ENCODE measurements around the gene TMEM131. TPM values are rescaled to one million over a fixed set of nuclear protein-coding genes. Genes with fewer than 3 reads are reported as not detected.

TMEM131 gene
- total RNA-seq, 3 donors from 2014 or later: 58.3 to 110 (median 67.7) TPM

DNA sequence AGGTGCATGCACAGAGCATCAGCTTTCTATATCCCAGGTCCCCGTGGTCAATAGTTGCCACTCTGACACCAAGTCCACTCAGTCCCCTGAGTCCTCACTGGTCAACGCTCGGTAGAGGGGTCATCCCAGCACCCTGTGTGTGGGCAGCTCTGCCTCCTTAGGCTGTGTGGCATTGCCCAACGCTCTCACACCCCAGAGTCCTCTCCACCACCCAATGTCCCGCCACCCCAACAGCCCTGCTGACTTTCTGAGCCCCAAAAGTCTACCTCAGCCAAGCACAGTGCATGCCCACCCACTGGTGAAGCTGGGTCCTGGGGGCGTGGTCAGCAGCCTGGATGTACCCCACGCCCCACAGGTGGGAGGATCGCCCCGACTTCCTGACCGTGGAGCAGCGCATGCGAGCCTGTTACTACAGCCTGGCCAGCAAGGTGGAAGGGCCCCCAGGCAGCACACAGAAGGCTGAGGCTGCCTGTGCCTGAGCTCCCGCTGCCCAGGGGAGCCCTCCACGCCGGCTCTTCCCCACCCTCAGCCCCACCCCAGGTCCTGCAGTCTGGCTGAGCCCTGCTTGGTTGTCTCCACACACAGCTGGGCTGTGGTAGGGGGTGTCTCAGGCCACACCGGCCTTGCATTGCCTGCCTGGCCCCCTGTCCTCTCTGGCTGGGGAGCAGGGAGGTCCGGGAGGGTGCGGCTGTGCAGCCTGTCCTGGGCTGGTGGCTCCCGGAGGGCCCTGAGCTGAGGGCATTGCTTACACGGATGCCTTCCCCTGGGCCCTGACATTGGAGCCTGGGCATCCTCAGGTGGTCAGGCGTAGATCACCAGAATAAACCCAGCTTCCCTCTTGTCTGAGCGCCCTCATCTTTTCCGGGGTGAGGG, 256.5 kb downstream of the TMEM131 start:
- DNase-seq (no peak), ATAC-seq (no peak)
- intact Hi-C loops (cut with DNase I, micrococcal nuclease): no loop called here
- Histone ChIP-seq H3K4me3 (no peak overlapping the region), H3K36me3 (ENCODE audit: low read depth) (no peaks in the 10 kb centered on the region), H3K4me1 (ENCODE audit: low read depth) (no peaks in the 10 kb centered on the region), H3K9me3 (no peaks in the 10 kb centered on the region)
- TF ChIP-seq, protein P1, sequence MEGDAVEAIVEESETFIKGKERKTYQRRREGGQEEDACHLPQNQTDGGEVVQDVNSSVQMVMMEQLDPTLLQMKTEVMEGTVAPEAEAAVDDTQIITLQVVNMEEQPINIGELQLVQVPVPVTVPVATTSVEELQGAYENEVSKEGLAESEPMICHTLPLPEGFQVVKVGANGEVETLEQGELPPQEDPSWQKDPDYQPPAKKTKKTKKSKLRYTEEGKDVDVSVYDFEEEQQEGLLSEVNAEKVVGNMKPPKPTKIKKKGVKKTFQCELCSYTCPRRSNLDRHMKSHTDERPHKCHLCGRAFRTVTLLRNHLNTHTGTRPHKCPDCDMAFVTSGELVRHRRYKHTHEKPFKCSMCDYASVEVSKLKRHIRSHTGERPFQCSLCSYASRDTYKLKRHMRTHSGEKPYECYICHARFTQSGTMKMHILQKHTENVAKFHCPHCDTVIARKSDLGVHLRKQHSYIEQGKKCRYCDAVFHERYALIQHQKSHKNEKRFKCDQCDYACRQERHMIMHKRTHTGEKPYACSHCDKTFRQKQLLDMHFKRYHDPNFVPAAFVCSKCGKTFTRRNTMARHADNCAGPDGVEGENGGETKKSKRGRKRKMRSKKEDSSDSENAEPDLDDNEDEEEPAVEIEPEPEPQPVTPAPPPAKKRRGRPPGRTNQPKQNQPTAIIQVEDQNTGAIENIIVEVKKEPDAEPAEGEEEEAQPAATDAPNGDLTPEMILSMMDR (IDR thresholded peaks at IDR 0.05): no peak

DNA sequence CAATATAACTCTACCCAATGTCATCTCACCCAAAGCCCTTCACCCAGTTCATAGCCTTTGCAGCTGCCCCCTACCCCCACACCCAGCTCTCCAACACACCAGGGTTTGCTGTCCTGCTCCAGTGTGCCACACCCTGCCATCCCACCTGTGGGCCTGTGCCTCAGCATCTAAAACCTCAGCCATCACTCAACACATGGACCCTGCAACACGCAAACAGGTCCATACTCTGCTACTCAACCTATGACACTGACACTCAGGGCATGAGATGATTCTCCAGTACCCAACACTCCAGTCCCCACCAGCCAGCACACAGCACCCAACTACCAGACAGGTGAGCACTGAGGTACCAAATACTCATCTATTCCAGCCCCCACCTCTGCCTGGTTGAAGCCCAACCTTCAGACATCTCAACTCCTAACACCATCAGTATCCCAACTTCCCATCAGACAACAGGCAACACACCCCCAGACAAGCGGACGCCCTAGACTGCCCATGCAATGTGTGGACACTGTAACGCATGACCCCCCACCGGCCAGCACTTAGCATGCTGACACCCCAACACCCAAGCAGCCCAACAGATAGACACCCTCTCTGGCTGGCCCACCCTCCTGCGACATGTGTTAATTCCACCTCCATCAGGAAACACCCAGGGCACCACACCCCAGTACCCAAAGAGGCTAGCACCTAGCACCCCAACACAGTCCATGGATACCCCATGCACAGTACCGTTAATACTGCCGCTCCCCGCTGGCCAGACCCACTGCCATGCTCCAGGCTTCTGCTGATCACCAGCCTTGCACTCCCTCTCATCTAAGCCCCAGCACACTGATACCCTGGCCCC, 257.3 kb downstream of the TMEM131 start:
- Histone ChIP-seq H3K4me3 (no peak overlapping the region), H3K36me3 (ENCODE audit: low read depth) (no peaks in the 10 kb centered on the region), H3K4me1 (ENCODE audit: low read depth) (no peaks in the 10 kb centered on the region), H3K9me3 (no peaks in the 10 kb centered on the region)
- intact Hi-C loops (cut with DNase I, micrococcal nuclease): no loop called here
- TF ChIP-seq, protein P1 (IDR thresholded peaks at IDR 0.05): no peak
- ATAC-seq (no peak), DNase-seq (no peak)

DNA sequence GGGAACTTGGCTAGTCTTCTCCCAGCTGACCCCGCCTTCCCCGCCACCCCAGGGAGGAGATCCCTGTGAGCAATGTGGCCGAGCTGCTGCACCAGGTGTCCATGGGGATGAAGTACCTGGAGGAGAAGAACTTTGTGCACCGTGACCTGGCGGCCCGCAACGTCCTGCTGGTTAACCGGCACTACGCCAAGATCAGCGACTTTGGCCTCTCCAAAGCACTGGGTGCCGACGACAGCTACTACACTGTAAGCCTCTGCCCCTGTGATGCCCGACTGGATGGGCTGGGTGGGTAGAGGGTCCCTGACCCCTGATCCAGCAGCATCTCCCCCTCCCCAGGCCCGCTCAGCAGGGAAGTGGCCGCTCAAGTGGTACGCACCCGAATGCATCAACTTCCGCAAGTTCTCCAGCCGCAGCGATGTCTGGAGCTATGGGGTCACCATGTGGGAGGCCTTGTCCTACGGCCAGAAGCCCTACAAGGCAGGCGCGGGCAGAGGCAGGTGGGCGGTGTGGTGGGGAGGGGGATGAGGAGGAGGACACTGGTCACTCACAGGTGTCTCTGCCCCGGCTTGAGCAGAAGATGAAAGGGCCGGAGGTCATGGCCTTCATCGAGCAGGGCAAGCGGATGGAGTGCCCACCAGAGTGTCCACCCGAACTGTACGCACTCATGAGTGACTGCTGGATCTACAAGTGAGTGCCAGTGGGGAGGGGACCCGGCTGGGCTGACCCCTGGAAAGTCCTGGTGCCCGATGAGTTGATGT, 258.1 kb downstream of the TMEM131 start:
- intact Hi-C loops (cut with DNase I, micrococcal nuclease): no loop called here
- H3K36me3 ChIP-seq (ENCODE audit: low read depth): no peaks in the 10 kb centered on the region
- no peak for ATAC-seq
- no peak overlapping the region for H3K4me3 ChIP-seq
- TF ChIP-seq, protein P1 (IDR thresholded peaks at IDR 0.05): no peak
- DNase-seq: no peak
- no peaks in the 10 kb centered on the region for H3K9me3 ChIP-seq
- H3K4me1 ChIP-seq (ENCODE audit: low read depth): no peaks in the 10 kb centered on the region

DNA sequence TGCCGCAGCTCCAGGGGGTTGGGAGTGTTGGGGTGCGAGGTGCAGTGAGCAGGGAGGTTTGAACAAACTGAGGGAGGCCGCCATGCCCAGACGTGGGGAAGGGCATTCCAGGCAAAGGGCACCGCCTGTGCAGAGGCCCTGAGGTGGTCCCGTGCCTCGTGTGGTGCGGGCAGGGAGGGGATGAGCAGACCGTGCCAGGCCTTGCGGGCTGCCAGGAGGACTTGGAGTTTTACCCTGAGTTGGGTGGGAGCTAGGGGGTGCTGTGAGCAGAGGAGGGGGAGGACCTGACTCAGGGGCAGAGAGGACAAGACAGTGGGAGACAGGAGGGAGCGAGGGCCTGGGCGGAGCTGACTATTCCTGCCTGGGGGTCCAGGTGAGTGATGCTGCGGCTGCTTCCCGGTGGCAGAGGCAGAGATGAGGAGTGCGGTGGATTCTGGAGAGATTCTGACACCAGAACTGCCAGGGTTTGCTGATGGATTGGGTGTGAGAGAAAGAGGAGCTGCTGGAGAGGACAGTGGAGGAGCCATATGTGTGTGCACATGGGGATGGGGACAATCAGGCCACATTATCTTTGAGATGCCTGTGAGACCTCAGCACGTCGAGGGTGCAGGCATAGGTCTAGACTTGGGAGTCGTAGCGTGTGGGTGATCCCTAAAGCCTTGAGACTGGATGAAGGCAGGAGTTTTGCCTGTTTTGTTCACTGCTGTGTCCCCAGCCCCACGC, 259.0 kb downstream of the TMEM131 start:
- Histone ChIP-seq H3K9me3 (no peaks in the 10 kb centered on the region), H3K4me3 (no peak overlapping the region), H3K36me3 (ENCODE audit: low read depth) (no peaks in the 10 kb centered on the region), H3K4me1 (ENCODE audit: low read depth) (no peaks in the 10 kb centered on the region)
- TF ChIP-seq, protein P1 (IDR thresholded peaks at IDR 0.05): no peak
- no peak for DNase-seq
- intact Hi-C loops (cut with DNase I, micrococcal nuclease): no loop called here
- ATAC-seq: no peak

DNA sequence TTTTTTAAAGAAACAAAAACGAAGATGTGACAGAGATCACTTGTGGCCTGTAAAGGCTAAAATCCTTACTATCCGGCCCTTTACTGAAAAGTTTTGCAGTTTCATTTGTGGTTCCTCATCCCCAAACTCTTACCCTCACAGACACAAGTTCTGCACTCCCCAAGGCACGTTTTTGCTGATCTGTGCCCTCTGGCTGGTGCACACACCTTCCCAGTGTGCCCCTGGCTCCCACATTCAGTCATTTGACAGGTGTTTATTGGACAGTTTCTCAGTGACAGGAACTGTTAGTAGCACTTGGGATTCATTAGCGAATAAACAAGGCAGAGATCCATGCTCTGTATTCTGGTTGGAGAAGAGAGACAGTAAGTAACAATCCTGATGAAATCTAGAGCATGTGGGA, 259.6 kb downstream of the TMEM131 start:
- intact Hi-C loops (cut with DNase I, micrococcal nuclease): no loop called here
- Histone ChIP-seq H3K4me3 (no peak overlapping the region), H3K4me1 (ENCODE audit: low read depth) (no peaks in the 10 kb centered on the region), H3K36me3 (ENCODE audit: low read depth) (no peaks in the 10 kb centered on the region), H3K9me3 (no peaks in the 10 kb centered on the region)
- ATAC-seq (no peak), DNase-seq (no peak)
- TF ChIP-seq, protein P1 (IDR thresholded peaks at IDR 0.05): no peak
